HepG2 (cell line): ENCODE data around the gene UQCRC2. TPM values are rescaled to one million over a fixed set of nuclear protein-coding genes. Genes with fewer than 3 reads are reported as not detected.

Experiments
- CBX1 ChIP-seq: IDR thresholded peaks from one replicate; pipeline ENCODE4 v1.6.1; 2016; ENCODE audit warnings: antibody characterized with exemption, low read depth
- DNMT1 ChIP-seq: sonication (generic); formaldehyde crosslinking; IDR thresholded peaks from 2 replicates; pipeline ENCODE4 v1.5.1; 2020; ENCODE audit warnings: mild to moderate bottlenecking, missing genetic modification reagents
- ELF4 ChIP-seq: sonication (generic); formaldehyde crosslinking; IDR thresholded peaks from 2 replicates; pipeline ENCODE4 v1.5.0; 2020; ENCODE audit warnings: missing genetic modification reagents, mild to moderate bottlenecking, moderate library complexity, borderline replicate concordance
- NFAT5 ChIP-seq: sonication (generic); formaldehyde crosslinking; IDR thresholded peaks from 2 replicates; pipeline ENCODE4 v1.4.0; 2020; ENCODE audit warnings: missing genetic modification reagents
- NFIC ChIP-seq: IDR thresholded peaks from 2 replicates; pipeline ENCODE4 v1.6.1; 2012; ENCODE audit warnings: mild to moderate bottlenecking, low read length, inconsistent platforms
- SMARCC2 ChIP-seq: fragments of 450-650 bp; IDR thresholded peaks from 2 replicates; pipeline ENCODE4 v1.6.1; 2017; ENCODE audit warnings: antibody characterized with exemption, mild to moderate bottlenecking
- SNAPC2 ChIP-seq: sonication (generic); formaldehyde crosslinking; IDR thresholded peaks from 2 replicates; pipeline ENCODE4 v1.8.1; 2022; ENCODE audit warnings: mild to moderate bottlenecking, missing genetic modification reagents
- SP2 ChIP-seq: sonication (generic); formaldehyde crosslinking; IDR thresholded peaks from 2 replicates; pipeline ENCODE4 v1.5.1; 2020; ENCODE audit warnings: mild to moderate bottlenecking, missing genetic modification reagents
- ZFP1 ChIP-seq: IDR thresholded peaks from 2 replicates; pipeline ENCODE4 v1.6.1; 2016
- ZMYM4 ChIP-seq: sonication (generic); formaldehyde crosslinking; IDR thresholded peaks from 2 replicates; pipeline ENCODE4 v1.8.1; 2023; ENCODE audit warnings: mild to moderate bottlenecking, missing genetic modification reagents
- polyA plus RNA-seq, 8 experiments: library from polyadenylated mRNA; depleted of rRNA in 3 of 8; stranded (reverse) in 7 of 8; unstranded in 1 of 8; fragments of >200 nt; fragmentation: Illumina TruSeq in 4 of 8; extraction: Trizol in 4 of 8; gene quantifications; 2 replicates each; pipeline versions ENCODE4 v1.2.1 to v1.2.3, GENCODE V29; 2011 to 2016; ENCODE audit warnings: low read depth in 4 of 8, missing spikeins in 1 of 8, mixed read lengths in 1 of 8; ENCODE audit not compliant: insufficient read depth in 1 of 8
- total RNA-seq, 5 experiments: library from RNA; depleted of rRNA; stranded (reverse); fragments of >200 nt; fragmentation: Illumina TruSeq; extraction: Trizol; gene quantifications; 2 replicates each; pipeline ENCODE4 v1.2.3, GENCODE V29; 2016; ENCODE audit warnings: low read depth in 1 of 5
- TF ChIP-seq, protein P1 (sequence below): sonication (generic); formaldehyde crosslinking; IDR thresholded peaks from 2 replicates; pipeline ENCODE4 v1.4.0; 2020; ENCODE audit warnings: mild to moderate bottlenecking, missing genetic modification reagents
- TF ChIP-seq, protein P2 (sequence below): sonication (generic); formaldehyde crosslinking; IDR thresholded peaks from 2 replicates; pipeline ENCODE4 v1.5.0; 2020; ENCODE audit warnings: mild to moderate bottlenecking, missing genetic modification reagents, moderate library complexity
- TF ChIP-seq, protein P3 (sequence below): IDR thresholded peaks from 2 replicates; pipeline ENCODE4 v1.6.1; 2016; ENCODE audit warnings: low read depth, borderline replicate concordance

Gene UQCRC2
- total and polyA plus RNA-seq, 2 of the 13 experiments (the other 11 are each of a cell fraction or from before 2014, with no cell fraction given), result 442 to 536 TPM

DNA sequence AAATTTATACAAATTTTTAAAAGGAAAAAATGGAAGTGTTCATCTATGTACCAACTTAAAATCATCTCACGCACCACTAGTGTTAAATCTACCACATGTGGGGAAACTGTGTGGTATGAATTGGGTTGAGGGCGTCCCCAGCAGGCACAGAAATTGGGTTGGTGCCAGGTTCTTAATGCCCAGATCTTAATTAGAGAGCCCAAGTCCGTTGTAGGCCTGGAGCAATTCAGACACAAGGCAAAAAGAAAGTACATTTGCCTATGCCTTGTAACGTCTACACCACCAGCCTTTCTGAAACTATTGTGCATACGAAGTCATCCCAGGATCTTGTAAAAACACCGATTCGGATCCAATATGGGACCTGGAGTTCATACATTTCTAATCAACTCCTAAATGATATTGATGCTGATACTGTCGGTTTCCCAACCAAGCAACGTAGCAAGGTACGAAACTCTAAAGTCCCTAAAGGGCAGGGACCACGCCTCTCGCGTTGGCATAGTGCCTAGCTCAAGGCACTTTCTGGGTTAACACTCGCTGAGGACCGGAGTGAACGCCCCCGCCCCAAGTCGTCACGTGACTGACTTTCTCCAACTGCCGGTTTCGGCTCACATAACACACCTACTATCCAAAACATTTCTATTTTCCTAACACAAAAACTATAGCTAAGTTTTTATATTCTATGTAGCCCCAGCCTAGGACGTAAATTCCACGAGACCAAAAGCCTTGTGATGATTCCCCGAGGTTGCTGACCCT is 945 bp upstream of the UQCRC2 start (continued):
- TF ChIP-seq, protein P1, sequence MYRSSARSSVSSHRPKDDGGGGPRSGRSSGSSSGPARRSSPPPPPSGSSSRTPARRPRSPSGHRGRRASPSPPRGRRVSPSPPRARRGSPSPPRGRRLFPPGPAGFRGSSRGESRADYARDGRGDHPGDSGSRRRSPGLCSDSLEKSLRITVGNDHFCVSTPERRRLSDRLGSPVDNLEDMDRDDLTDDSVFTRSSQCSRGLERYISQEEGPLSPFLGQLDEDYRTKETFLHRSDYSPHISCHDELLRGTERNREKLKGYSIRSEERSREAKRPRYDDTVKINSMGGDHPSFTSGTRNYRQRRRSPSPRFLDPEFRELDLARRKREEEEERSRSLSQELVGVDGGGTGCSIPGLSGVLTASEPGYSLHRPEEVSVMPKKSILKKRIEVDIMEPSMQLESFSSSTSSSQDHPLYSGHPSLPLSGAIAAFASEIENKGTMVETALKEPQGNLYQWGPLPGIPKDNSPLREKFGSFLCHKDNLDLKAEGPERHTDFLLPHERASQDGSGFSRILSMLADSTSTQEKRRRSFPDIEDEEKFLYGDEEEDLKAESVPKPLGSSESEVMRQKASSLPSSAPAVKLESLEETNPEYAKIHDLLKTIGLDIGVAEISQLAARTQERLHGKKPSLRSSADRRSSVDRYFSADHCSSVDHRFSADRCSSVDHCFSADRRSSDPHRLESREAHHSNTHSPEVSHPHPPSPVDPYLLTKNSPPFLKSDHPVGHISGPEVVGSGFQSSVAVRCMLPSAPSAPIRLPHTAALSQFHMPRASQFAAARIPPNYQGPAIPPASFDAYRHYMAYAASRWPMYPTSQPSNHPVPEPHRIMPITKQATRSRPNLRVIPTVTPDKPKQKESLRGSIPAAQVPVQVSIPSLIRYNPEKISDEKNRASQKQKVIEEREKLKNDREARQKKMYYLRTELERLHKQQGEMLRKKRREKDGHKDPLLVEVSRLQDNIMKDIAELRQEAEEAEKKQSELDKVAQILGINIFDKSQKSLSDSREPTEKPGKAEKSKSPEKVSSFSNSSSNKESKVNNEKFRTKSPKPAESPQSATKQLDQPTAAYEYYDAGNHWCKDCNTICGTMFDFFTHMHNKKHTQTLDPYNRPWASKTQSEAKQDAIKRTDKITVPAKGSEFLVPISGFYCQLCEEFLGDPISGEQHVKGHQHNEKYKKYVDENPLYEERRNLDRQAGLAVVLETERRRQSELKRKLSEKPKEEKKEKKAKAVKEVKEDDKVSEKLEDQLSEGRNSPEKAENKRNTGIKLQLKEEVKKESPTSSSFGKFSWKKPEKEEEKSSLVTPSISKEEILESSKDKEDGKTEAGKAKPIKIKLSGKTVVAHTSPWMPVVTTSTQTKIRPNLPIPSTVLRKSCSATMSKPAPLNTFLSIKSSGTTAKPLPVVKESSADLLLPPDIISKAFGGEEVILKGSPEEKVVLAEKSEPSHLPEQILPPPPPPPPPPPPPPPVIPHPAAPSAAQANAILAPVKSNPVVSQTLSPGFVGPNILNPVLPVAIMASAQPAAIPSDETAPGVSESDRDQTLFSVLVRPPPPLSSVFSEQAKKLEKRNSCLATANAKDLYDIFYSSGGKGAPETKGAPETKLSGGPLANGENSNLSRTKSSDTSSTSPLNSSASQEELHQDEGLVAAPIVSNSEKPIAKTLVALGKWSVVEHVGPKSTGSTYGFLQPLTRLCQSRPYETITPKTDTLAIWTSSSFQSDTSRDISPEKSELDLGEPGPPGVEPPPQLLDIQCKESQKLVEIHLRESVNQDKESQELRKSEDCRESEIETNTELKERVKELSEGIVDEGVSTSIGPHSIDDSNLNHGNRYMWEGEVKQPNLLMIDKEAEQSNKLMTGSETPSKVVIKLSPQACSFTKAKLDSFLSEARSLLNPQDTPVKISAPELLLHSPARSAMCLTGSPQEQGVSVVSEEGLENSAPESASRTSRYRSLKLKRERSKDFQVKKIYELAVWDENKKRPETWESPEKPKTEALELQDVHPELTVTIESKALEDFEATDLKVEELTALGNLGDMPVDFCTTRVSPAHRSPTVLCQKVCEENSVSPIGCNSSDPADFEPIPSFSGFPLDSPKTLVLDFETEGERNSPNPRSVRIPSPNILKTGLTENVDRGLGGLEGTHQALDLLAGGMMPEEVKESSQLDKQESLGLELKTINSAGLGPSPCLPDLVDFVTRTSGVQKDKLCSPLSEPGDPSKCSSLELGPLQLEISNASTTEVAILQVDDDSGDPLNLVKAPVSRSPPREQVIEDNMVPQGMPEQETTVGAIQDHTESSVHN, result no peak
- no peak for TF ChIP-seq DNMT1 (CRISPR knock-in tag)
- TF ChIP-seq, protein P2, sequence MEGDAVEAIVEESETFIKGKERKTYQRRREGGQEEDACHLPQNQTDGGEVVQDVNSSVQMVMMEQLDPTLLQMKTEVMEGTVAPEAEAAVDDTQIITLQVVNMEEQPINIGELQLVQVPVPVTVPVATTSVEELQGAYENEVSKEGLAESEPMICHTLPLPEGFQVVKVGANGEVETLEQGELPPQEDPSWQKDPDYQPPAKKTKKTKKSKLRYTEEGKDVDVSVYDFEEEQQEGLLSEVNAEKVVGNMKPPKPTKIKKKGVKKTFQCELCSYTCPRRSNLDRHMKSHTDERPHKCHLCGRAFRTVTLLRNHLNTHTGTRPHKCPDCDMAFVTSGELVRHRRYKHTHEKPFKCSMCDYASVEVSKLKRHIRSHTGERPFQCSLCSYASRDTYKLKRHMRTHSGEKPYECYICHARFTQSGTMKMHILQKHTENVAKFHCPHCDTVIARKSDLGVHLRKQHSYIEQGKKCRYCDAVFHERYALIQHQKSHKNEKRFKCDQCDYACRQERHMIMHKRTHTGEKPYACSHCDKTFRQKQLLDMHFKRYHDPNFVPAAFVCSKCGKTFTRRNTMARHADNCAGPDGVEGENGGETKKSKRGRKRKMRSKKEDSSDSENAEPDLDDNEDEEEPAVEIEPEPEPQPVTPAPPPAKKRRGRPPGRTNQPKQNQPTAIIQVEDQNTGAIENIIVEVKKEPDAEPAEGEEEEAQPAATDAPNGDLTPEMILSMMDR (CRISPR knock-in tag), result peak; percentile 15; the same call in 1 of the 2 replicates
- peak; percentile 45; the same call in 1 of the 2 replicates for TF ChIP-seq NFAT5 (CRISPR knock-in tag)
- TF ChIP-seq SNAPC2 (CRISPR knock-in tag), result no peak
- no peak for TF ChIP-seq ELF4 (CRISPR knock-in tag)
- TF ChIP-seq SP2, result no peak
- peak; percentile 55 for TF ChIP-seq CBX1
- no peak for TF ChIP-seq ZFP1 (CRISPR knock-in tag)
- no peak for TF ChIP-seq NFIC
- TF ChIP-seq ZMYM4 (CRISPR knock-in tag), result 0 out of 2 replicates have a peak, but pooled peaks have one; percentile 42
- TF ChIP-seq, protein P3, sequence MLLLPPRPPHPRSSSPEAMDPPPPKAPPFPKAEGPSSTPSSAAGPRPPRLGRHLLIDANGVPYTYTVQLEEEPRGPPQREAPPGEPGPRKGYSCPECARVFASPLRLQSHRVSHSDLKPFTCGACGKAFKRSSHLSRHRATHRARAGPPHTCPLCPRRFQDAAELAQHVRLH (CRISPR knock-in tag), result no peak
- no peak for TF ChIP-seq SMARCC2
